WTC11 (cell line): ENCODE data around the gene CSPG4. TPM values are rescaled to one million over a fixed set of nuclear protein-coding genes. Genes with fewer than 3 reads are reported as not detected.
A peak's percentile ranks its signal among the peaks of the same experiment; 100 is the strongest.

Experiments used
- ATAC-seq: fragments of 200-7000 bp; cut with Tn5 transposase; 2 replicates; pipeline ENCODE4 v1.10.0; 2021; ENCODE audit warnings: mild to moderate bottlenecking, moderate library complexity
- CTCF ChIA-PET: fragments of 300-600 bp; sonication (Branson Sonifier 250); formaldehyde crosslinking; loops from one replicate; lab custom pipeline; 2021; ENCODE audit warnings: antibody characterized with exemption; lab: Charles Lee
- POLR2A ChIA-PET: fragments of 350-600 bp; sonication (Branson Sonifier 250); formaldehyde crosslinking; loops from one replicate; lab custom pipeline; 2021; ENCODE audit warnings: antibody characterized with exemption; lab: Charles Lee
- DNase-seq: peaks from one replicate; pipeline ENCODE4 v3.0.0; 2021; ENCODE audit warnings: low spot score
- H3K27ac Mint-ChIP-seq: 2 replicates; pipeline ENCODE4 v1.8.0; 2021; ENCODE audit warnings: mixed read lengths
- H3K27me3 Mint-ChIP-seq: 2 replicates; pipeline ENCODE4 v1.8.0; 2021; ENCODE audit warnings: low read depth, mild to moderate bottlenecking, moderate library complexity, mixed read lengths
- H3K36me3 Mint-ChIP-seq: 2 replicates; pipeline ENCODE4 v1.8.0; 2021; ENCODE audit warnings: mixed read lengths
- H3K4me1 Mint-ChIP-seq: 2 replicates; pipeline ENCODE4 v1.8.0; 2022; ENCODE audit warnings: mixed read lengths
- H3K4me3 Mint-ChIP-seq: 2 replicates; pipeline ENCODE4 v1.8.0; 2021; ENCODE audit warnings: mild to moderate bottlenecking, moderate library complexity, mixed read lengths
- H3K9me3 Mint-ChIP-seq: 2 replicates; pipeline ENCODE4 v1.8.0; 2021; ENCODE audit warnings: mixed read lengths
- CBFB ChIP-seq: sonication (generic); formaldehyde crosslinking; IDR thresholded peaks from 2 replicates; pipeline ENCODE4 v1.8.1; 2022; ENCODE audit warnings: mild to moderate bottlenecking, low read depth, missing genetic modification reagents
- CREB1 ChIP-seq: sonication (generic); formaldehyde crosslinking; IDR thresholded peaks from 2 replicates; pipeline ENCODE4 v1.8.0; 2023; ENCODE audit warnings: mild to moderate bottlenecking, missing genetic modification reagents
- ELF4 ChIP-seq: sonication (generic); formaldehyde crosslinking; IDR thresholded peaks from 2 replicates; pipeline ENCODE4 v1.8.1; 2022; ENCODE audit warnings: low read depth, mild to moderate bottlenecking, moderate library complexity, missing genetic modification reagents
- GTF2I ChIP-seq: fragments of 250-450 bp; sonication (Bioruptor Pico); conservative IDR thresholded peaks from 2 replicates; pipeline ENCODE4 v1.4.0; 2021; ENCODE audit warnings: mild to moderate bottlenecking
- HMGA2 ChIP-seq: fragments of 250-450 bp; sonication (Bioruptor Pico); IDR thresholded peaks from 2 replicates; pipeline ENCODE4 v1.4.0; 2021; ENCODE audit warnings: mild to moderate bottlenecking, moderate library complexity
- MYBL2 ChIP-seq: sonication (generic); formaldehyde crosslinking; IDR thresholded peaks from 2 replicates; pipeline ENCODE4 v1.8.1; 2023; ENCODE audit warnings: mild to moderate bottlenecking, moderate library complexity, missing genetic modification reagents
- NR1H2 ChIP-seq: sonication (generic); formaldehyde crosslinking; IDR thresholded peaks from 2 replicates; pipeline ENCODE4 v1.9.0; 2021; ENCODE audit warnings: mild to moderate bottlenecking, moderate library complexity, missing genetic modification reagents
- SMAD3 ChIP-seq: sonication (generic); formaldehyde crosslinking; IDR thresholded peaks from 2 replicates; pipeline ENCODE4 v1.8.0; 2022; ENCODE audit warnings: missing genetic modification reagents, mild to moderate bottlenecking, borderline replicate concordance
- ZBTB21 ChIP-seq: sonication (generic); formaldehyde crosslinking; IDR thresholded peaks from 2 replicates; pipeline ENCODE4 v1.8.1; 2023; ENCODE audit warnings: mild to moderate bottlenecking, missing genetic modification reagents, borderline replicate concordance
- ZNF263 ChIP-seq: sonication (generic); formaldehyde crosslinking; IDR thresholded peaks from 2 replicates; pipeline ENCODE4 v1.8.1; 2022; ENCODE audit warnings: low read depth, mild to moderate bottlenecking, moderate library complexity, missing genetic modification reagents
- ZNF317 ChIP-seq: sonication (generic); formaldehyde crosslinking; IDR thresholded peaks from 2 replicates; pipeline ENCODE4 v1.8.1; 2023; ENCODE audit warnings: low read depth, mild to moderate bottlenecking, moderate library complexity, missing genetic modification reagents, borderline replicate concordance
- ZNF671 ChIP-seq: fragments of 250-450 bp; sonication (Bioruptor Pico); IDR thresholded peaks from 2 replicates; pipeline ENCODE4 v1.8.0; 2021; ENCODE audit warnings: mild to moderate bottlenecking
- total RNA-seq: library from RNA; stranded (reverse); gene quantifications from 3 replicates; pipeline ENCODE4 v1.2.3, GENCODE V29; 2021
- TF ChIP-seq, protein P1 (sequence below): fragments of 250-450 bp; sonication (Bioruptor Pico); IDR thresholded peaks from 2 replicates; pipeline ENCODE4 v1.9.0; 2021; ENCODE audit warnings: moderate library complexity, mild to moderate bottlenecking, inconsistent platforms, borderline replicate concordance
- TF ChIP-seq, protein P2 (sequence below): fragments of 250-450 bp; sonication (Bioruptor Pico); IDR thresholded peaks from 2 replicates; pipeline ENCODE4 v1.8.0; 2021; ENCODE audit warnings: mild to moderate bottlenecking
- TF ChIP-seq, protein P3 (sequence below): fragments of 250-450 bp; sonication (Bioruptor Pico); IDR thresholded peaks from 2 replicates; pipeline ENCODE4 v1.9.0; 2021; ENCODE audit warnings: mild to moderate bottlenecking, borderline replicate concordance
- TF ChIP-seq, protein P4 (sequence below): sonication (generic); formaldehyde crosslinking; IDR thresholded peaks from 2 replicates; pipeline ENCODE4 v1.8.1; 2022; ENCODE audit warnings: mild to moderate bottlenecking, missing genetic modification reagents, moderate library complexity, borderline replicate concordance
- TF ChIP-seq, protein P5 (sequence below): fragments of 250-450 bp; sonication (Bioruptor Pico); IDR thresholded peaks from 2 replicates; pipeline ENCODE4 v1.9.0; 2021; ENCODE audit warnings: mild to moderate bottlenecking

The CSPG4 gene
- total RNA-seq, 1 experiment from 2014 or later, result 2.9 TPM

DNA sequence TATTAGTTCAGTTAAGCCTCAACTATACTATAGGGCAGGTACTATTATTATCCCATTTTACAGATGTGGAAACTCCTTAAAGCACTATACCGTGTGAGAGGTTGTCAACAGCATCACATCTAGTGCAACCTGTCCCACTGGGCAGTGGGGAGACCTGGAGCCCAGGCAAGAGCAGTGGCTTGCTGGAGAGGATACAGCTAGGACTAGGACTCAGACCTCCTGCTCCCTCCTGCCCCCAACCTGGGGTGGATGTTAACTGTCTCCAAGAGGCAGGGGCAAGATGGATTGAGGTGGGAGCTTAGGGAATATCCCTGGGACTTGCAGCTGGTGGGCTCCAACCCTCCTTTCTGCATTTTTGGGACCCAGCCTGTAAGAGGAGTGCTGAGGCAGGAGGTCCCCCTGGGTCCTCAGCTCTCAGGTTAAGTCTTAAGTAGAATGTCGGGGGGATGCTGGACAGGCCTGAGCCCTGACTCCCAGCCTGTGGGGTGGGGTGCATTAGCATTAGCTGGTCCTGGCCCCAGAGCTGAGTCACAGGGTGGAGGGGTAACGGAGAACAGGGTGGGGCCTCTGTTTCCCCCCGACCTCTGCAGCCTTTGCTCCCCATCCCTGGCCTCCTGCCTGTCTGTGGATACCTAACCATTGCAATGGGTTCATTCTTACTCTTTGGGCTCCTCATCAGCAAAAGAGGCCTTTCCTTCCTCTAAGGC, 58.3 kb downstream of the CSPG4 start:
- no peak overlapping the region for H3K27ac Mint-ChIP-seq

DNA sequence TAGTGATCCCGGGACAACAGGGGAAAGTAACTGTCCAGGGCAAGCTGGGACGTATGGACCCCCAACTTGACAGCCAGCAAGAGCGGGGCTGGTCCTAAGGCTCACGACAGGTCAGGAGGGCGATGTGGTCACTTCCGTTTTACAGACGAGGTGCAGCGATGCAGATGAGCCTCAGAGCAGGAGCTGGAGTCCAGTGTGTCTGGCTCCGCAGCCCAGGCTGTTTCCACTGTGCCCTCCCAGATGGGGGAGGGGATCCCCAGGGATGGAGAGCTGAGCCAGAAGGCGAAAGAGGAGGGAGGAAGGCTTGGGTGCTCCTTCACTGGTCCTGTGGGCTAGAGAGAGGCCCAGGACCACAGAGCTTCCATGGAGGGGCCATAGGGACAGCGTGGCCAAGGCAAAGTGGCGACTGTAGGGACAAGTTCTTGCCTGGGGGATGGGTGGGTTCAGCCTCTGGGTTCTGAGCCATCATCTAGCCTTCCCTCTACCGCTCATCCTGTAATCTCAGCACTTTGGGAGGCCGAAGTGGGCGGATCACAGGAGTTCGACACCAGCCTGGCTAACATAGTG, 59.2 kb downstream of the CSPG4 start:
- POLR2A ChIA-PET, result interaction anchor here (0.6 to 0.7 kb wide), 3 partner anchors 202 to 674 kb away, joined by 3 read pairs; partner anchors contain the start of gene SIN3A
- peak overlapping the region; percentile 54; the same call in 1 of the 2 replicates for H3K27ac Mint-ChIP-seq
- H3K27me3 Mint-ChIP-seq, result no peaks in the 10 kb centered on the region
- DNase-seq (no peak), ATAC-seq (no peak)
- CTCF ChIA-PET, result interaction anchor here (0.6 to 1.5 kb wide), 7 partner anchors 15 to 286 kb away, joined by 3 to 5 read pairs (median 3); partner anchors contain the start of gene PTPN9
- no peak overlapping the region for H3K4me3 Mint-ChIP-seq
- H3K4me1 Mint-ChIP-seq, result peaks cover 49% of the 10 kb centered on the region
- H3K9me3 Mint-ChIP-seq, result no peaks in the 10 kb centered on the region
- TF ChIP-seq ZNF263 (CRISPR knock-in tag), result peak; percentile 26; the same call in 1 of the 2 replicates
- TF ChIP-seq ELF4 (CRISPR knock-in tag), result no peak
- no peak for TF ChIP-seq MYBL2 (CRISPR knock-in tag)
- H3K36me3 Mint-ChIP-seq, result peaks cover 25% of the 10 kb centered on the region

More for the DNA sequence above, 58.3 kb downstream of the CSPG4 start:
- ChIA-PET POLR2A (interaction anchor here (0.6 to 0.7 kb wide), 2 partner anchors 318 to 445 kb away, joined by 3 read pairs; no protein-coding TSS in a partner anchor), CTCF (interaction anchor here (1.0 to 1.5 kb wide), 4 partner anchors 57 to 287 kb away, joined by 3 to 5 read pairs (median 3); partner anchors contain the start of gene PTPN9)
- DNase-seq (no peak), ATAC-seq (no peak)
- H3K36me3 Mint-ChIP-seq, result peaks cover 25% of the 10 kb centered on the region
- peaks cover 41% of the 10 kb centered on the region for H3K4me1 Mint-ChIP-seq
- TF ChIP-seq, protein P1, sequence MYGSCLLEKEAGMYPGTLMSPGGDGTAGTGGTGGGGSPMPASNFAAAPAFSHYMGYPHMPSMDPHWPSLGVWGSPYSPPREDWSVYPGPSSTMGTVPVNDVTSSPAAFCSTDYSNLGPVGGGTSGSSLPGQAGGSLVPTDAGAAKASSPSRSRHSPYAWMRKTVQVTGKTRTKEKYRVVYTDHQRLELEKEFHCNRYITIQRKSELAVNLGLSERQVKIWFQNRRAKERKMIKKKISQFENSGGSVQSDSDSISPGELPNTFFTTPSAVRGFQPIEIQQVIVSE (CRISPR knock-in tag), result no peak
- no peak for TF ChIP-seq ZBTB21 (CRISPR knock-in tag)
- TF ChIP-seq, protein P2, sequence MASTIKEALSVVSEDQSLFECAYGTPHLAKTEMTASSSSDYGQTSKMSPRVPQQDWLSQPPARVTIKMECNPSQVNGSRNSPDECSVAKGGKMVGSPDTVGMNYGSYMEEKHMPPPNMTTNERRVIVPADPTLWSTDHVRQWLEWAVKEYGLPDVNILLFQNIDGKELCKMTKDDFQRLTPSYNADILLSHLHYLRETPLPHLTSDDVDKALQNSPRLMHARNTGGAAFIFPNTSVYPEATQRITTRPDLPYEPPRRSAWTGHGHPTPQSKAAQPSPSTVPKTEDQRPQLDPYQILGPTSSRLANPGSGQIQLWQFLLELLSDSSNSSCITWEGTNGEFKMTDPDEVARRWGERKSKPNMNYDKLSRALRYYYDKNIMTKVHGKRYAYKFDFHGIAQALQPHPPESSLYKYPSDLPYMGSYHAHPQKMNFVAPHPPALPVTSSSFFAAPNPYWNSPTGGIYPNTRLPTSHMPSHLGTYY (CRISPR knock-in tag), result no peak
- no peak for TF ChIP-seq CREB1 (CRISPR knock-in tag)
- no peak for TF ChIP-seq SMAD3 (CRISPR knock-in tag)
- H3K9me3 Mint-ChIP-seq, result no peaks in the 10 kb centered on the region
- H3K4me3 Mint-ChIP-seq, result no peak overlapping the region
- H3K27me3 Mint-ChIP-seq, result no peaks in the 10 kb centered on the region

DNA sequence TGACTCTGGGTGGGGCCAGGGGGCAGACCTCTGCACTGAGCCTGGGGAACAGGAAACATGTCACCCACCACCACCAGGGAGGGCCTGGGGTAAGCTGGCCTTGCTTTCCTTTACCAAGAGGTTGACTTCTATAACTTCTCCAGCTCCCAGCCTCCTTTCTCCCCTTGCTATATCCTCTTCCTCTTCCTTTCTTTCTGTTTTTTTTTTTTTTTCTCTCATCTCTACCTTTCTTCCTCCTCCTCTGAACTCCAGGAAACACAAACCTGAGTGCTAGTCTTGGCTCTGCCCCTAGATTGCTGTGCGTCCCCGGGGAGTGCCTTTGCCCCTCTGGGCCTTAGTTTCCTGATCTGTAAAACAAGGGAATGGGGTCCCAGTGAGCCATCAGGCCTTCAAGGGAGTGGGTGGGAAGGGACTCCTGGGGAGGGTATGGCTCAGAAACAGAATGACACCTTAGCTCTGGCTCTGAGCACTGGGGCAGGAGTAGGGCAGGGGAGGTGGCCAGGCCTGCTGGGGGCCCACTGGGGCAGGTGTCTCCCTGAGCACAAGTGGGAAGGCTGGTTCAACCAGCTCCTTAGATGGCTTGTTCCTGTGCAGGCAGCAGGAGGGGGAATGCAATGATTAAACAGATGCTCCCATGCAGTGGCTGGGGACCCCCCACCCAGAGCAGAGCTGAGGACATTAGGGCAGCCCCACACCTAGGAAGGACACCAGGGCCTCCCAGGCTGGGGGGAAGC, 60.7 kb downstream of the CSPG4 start:
- peaks cover under 1% of the 10 kb centered on the region; the same call in 1 of the 2 replicates for H3K27me3 Mint-ChIP-seq
- ATAC-seq, result no peak
- no peak for DNase-seq
- H3K9me3 Mint-ChIP-seq, result no peaks in the 10 kb centered on the region
- H3K4me1 Mint-ChIP-seq, result peaks cover 50% of the 10 kb centered on the region
- peak overlapping the region; percentile 43; the same call in 1 of the 2 replicates for H3K4me3 Mint-ChIP-seq
- CTCF ChIA-PET, result interaction anchor here (1.0 to 1.2 kb wide), 2 partner anchors 35 to 73 kb away, joined by 3 to 4 read pairs; partner anchors contain the start of gene PTPN9
- H3K36me3 Mint-ChIP-seq, result peaks cover 15% of the 10 kb centered on the region
- H3K27ac Mint-ChIP-seq, result peak overlapping the region; percentile 29; the same call in 1 of the 2 replicates
- POLR2A ChIA-PET, result interaction anchor here (0.7 to 1.1 kb wide), 2 partner anchors 12 to 233 kb away, joined by 5 read pairs; partner anchors contain the start of gene IMP3
- no peak for TF ChIP-seq ZNF317
- no peak for TF ChIP-seq NR1H2 (CRISPR knock-in tag)
- TF ChIP-seq GTF2I (CRISPR knock-in tag), result no peak
- TF ChIP-seq, protein P3, sequence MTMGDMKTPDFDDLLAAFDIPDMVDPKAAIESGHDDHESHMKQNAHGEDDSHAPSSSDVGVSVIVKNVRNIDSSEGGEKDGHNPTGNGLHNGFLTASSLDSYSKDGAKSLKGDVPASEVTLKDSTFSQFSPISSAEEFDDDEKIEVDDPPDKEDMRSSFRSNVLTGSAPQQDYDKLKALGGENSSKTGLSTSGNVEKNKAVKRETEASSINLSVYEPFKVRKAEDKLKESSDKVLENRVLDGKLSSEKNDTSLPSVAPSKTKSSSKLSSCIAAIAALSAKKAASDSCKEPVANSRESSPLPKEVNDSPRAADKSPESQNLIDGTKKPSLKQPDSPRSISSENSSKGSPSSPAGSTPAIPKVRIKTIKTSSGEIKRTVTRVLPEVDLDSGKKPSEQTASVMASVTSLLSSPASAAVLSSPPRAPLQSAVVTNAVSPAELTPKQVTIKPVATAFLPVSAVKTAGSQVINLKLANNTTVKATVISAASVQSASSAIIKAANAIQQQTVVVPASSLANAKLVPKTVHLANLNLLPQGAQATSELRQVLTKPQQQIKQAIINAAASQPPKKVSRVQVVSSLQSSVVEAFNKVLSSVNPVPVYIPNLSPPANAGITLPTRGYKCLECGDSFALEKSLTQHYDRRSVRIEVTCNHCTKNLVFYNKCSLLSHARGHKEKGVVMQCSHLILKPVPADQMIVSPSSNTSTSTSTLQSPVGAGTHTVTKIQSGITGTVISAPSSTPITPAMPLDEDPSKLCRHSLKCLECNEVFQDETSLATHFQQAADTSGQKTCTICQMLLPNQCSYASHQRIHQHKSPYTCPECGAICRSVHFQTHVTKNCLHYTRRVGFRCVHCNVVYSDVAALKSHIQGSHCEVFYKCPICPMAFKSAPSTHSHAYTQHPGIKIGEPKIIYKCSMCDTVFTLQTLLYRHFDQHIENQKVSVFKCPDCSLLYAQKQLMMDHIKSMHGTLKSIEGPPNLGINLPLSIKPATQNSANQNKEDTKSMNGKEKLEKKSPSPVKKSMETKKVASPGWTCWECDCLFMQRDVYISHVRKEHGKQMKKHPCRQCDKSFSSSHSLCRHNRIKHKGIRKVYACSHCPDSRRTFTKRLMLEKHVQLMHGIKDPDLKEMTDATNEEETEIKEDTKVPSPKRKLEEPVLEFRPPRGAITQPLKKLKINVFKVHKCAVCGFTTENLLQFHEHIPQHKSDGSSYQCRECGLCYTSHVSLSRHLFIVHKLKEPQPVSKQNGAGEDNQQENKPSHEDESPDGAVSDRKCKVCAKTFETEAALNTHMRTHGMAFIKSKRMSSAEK, result no peak
- TF ChIP-seq, protein P4, sequence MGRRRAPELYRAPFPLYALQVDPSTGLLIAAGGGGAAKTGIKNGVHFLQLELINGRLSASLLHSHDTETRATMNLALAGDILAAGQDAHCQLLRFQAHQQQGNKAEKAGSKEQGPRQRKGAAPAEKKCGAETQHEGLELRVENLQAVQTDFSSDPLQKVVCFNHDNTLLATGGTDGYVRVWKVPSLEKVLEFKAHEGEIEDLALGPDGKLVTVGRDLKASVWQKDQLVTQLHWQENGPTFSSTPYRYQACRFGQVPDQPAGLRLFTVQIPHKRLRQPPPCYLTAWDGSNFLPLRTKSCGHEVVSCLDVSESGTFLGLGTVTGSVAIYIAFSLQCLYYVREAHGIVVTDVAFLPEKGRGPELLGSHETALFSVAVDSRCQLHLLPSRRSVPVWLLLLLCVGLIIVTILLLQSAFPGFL (CRISPR knock-in tag), result no peak
- no peak for TF ChIP-seq HMGA2 (CRISPR knock-in tag)
- TF ChIP-seq ZNF671, result no peak
- TF ChIP-seq CBFB (CRISPR knock-in tag), result no peak
- TF ChIP-seq, protein P5, sequence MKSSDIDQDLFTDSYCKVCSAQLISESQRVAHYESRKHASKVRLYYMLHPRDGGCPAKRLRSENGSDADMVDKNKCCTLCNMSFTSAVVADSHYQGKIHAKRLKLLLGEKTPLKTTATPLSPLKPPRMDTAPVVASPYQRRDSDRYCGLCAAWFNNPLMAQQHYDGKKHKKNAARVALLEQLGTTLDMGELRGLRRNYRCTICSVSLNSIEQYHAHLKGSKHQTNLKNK (CRISPR knock-in tag), result no peak
